HepG2 (cell line): Measurements from ENCODE around the gene WBP1. TPM values are rescaled to one million over a fixed set of nuclear protein-coding genes. Genes with fewer than 3 reads are reported as not detected.
A peak's percentile ranks its signal among the peaks of the same experiment; 100 is the strongest.

Source experiments
- GFI1 ChIP-seq: sonication (generic); formaldehyde crosslinking; IDR thresholded peaks from 2 replicates; pipeline ENCODE4 v1.5.0; 2020; ENCODE audit warnings: missing genetic modification reagents, mild to moderate bottlenecking, borderline replicate concordance
- HNF4G ChIP-seq, 2 experiments: sonication (generic) in 1 of 2; formaldehyde crosslinking in 1 of 2; IDR thresholded peaks; 2 replicates each; pipeline versions ENCODE4 v1.4.0 to v1.6.1; 2011 to 2020; ENCODE audit warnings: borderline replicate concordance in 2 of 2, low read depth in 2 of 2, mild to moderate bottlenecking in 2 of 2, low read length in 1 of 2, missing genetic modification reagents in 1 of 2, moderate library complexity in 1 of 2
- NCOA5 ChIP-seq: sonication (generic); formaldehyde crosslinking; IDR thresholded peaks from 2 replicates; pipeline ENCODE4 v1.4.0; 2020; ENCODE audit warnings: missing genetic modification reagents
- REL ChIP-seq: sonication (generic); formaldehyde crosslinking; conservative IDR thresholded peaks from 2 replicates; pipeline ENCODE4 v1.8.0; 2022; ENCODE audit warnings: mild to moderate bottlenecking, missing genetic modification reagents, moderate library complexity
- ZC3H4 ChIP-seq: sonication (generic); formaldehyde crosslinking; IDR thresholded peaks from 2 replicates; pipeline ENCODE4 v1.4.0; 2020; ENCODE audit warnings: missing genetic modification reagents, borderline replicate concordance
- ZFP90 ChIP-seq: sonication (generic); formaldehyde crosslinking; IDR thresholded peaks from 2 replicates; pipeline ENCODE4 v1.8.0; 2022; ENCODE audit warnings: missing genetic modification reagents, mild to moderate bottlenecking, inconsistent platforms, borderline replicate concordance
- ZNF232 ChIP-seq: sonication (generic); formaldehyde crosslinking; IDR thresholded peaks from 2 replicates; pipeline ENCODE4 v1.4.0; 2020; ENCODE audit warnings: missing genetic modification reagents, borderline replicate concordance
- ZNF430 ChIP-seq: sonication (generic); formaldehyde crosslinking; IDR thresholded peaks from 2 replicates; pipeline ENCODE4 v1.9.0; 2021; ENCODE audit warnings: mild to moderate bottlenecking, missing genetic modification reagents
- ZNF441 ChIP-seq: sonication (generic); formaldehyde crosslinking; IDR thresholded peaks from 2 replicates; pipeline ENCODE4 v1.7.0; 2021; ENCODE audit warnings: missing genetic modification reagents, borderline replicate concordance
- ZNF672 ChIP-seq: sonication (generic); formaldehyde crosslinking; IDR thresholded peaks from 2 replicates; pipeline ENCODE4 v1.8.1; 2022; ENCODE audit warnings: missing genetic modification reagents
- ZNF782 ChIP-seq: sonication (generic); formaldehyde crosslinking; IDR thresholded peaks from 2 replicates; pipeline ENCODE4 v1.4.0; 2020; ENCODE audit warnings: missing genetic modification reagents, mild to moderate bottlenecking, borderline replicate concordance
- ZSCAN22 ChIP-seq: sonication (generic); formaldehyde crosslinking; IDR thresholded peaks from 2 replicates; pipeline ENCODE4 v1.4.0; 2020; ENCODE audit warnings: mild to moderate bottlenecking, missing genetic modification reagents
- polyA plus RNA-seq, 8 experiments: library from polyadenylated mRNA; depleted of rRNA in 3 of 8; stranded (reverse) in 7 of 8; unstranded in 1 of 8; fragments of >200 nt; fragmentation: Illumina TruSeq in 4 of 8; extraction: Trizol in 4 of 8; gene quantifications; 2 replicates each; pipeline versions ENCODE4 v1.2.1 to v1.2.3, GENCODE V29; 2011 to 2016; ENCODE audit warnings: low read depth in 4 of 8, missing spikeins in 1 of 8, mixed read lengths in 1 of 8; ENCODE audit not compliant: insufficient read depth in 1 of 8
- total RNA-seq, 5 experiments: library from RNA; depleted of rRNA; stranded (reverse); fragments of >200 nt; fragmentation: Illumina TruSeq; extraction: Trizol; gene quantifications; 2 replicates each; pipeline ENCODE4 v1.2.3, GENCODE V29; 2016; ENCODE audit warnings: low read depth in 1 of 5
- TF ChIP-seq, protein P1 (sequence below): sonication (generic); formaldehyde crosslinking; IDR thresholded peaks from 2 replicates; pipeline ENCODE4 v1.8.0; 2022; ENCODE audit warnings: mild to moderate bottlenecking, missing genetic modification reagents; ENCODE audit not compliant: insufficient replicate concordance
- TF ChIP-seq, protein P2 (sequence below): sonication (generic); formaldehyde crosslinking; IDR thresholded peaks from 2 replicates; pipeline ENCODE4 v1.9.0; 2021; ENCODE audit warnings: missing genetic modification reagents, mild to moderate bottlenecking, borderline replicate concordance
- TF ChIP-seq, protein P3 (sequence below): fragments of 450-650 bp; IDR thresholded peaks from 2 replicates; pipeline ENCODE4 v1.6.1; 2017; ENCODE audit warnings: mild to moderate bottlenecking
- TF ChIP-seq, protein P4 (sequence below): IDR thresholded peaks from 2 replicates; pipeline ENCODE4 v1.6.1; 2016
- TF ChIP-seq, protein P5 (sequence below): sonication (generic); formaldehyde crosslinking; IDR thresholded peaks from 2 replicates; pipeline ENCODE4 v1.5.1; 2020; ENCODE audit warnings: missing genetic modification reagents, mild to moderate bottlenecking, borderline replicate concordance

WBP1 gene
- total and polyA plus RNA-seq, 2 of the 13 experiments (the other 11 are each of a cell fraction or from before 2014, with no cell fraction given): 38.8 to 85.7 TPM

DNA sequence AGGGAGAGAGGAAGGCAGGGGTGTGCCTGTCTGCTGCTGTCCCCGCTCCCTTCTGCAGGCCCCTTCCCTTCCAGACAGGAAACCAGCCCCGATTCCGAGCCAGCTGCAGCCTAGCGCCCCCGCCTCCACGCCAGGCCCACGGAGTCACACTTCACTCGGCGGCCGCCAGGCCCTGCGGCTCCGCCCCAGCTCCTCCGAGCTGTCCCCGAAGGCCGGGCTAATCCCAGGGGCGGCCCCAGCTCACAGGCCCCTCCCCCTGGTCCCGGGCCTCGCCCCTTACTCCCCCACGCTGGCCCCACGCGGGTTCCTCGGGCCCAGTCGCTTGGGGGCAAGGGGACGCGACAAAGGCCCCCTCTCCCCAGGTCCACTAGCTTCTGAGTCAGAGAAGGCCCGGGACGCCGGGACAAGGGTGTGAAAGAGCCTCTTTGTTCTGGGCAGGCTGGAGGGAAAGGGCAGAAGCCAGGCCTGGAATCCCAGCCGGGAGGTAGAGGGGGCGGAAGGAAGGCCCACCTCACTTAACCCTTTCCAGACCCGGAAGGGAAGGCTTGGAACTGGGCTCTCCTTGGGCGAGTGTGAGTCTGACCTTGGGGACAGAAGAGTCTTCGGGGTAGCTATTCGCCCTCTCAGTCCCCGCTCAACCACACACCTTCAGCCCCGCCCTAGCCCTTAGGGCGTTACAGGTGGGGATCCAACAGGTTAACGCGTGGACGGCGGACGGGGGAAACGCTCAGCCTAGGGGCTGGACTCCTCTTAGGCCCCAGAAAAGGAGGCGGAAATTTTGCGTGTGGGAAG, 17.7 kb upstream of the WBP1 start (continued):
- TF ChIP-seq ZC3H4 (no peak), ZNF430 (CRISPR knock-in tag) (peak; percentile 99), ZNF232 (CRISPR knock-in tag) (0 out of 2 replicates have a peak, but pooled peaks have one; percentile 57), ZFP90 (CRISPR knock-in tag) (peak; percentile 15; the same call in 1 of the 2 replicates), HNF4G (IDR thresholded peaks at IDR 0.05; ENCODE audit: borderline replicate concordance, low read depth, low read length) (peak; percentile 36; the same call in 1 of the 2 replicates), HNF4G (CRISPR knock-in tag; IDR thresholded peaks at IDR 0.05; ENCODE audit: borderline replicate concordance, low read depth) (peak; percentile 61; the same call in 1 of the 2 replicates), ZNF782 (CRISPR knock-in tag) (peak; percentile 40; the same call in 1 of the 2 replicates), ZSCAN22 (CRISPR knock-in tag) (peak; percentile 50; the same call in 1 of the 2 replicates), ZNF672 (CRISPR knock-in tag) (no peak), REL (CRISPR knock-in tag) (peak; percentile 90), ZNF441 (peak; percentile 88; the same call in 1 of the 2 replicates), GFI1 (CRISPR knock-in tag) (peak; percentile 59; the same call in 1 of the 2 replicates), NCOA5 (peak; percentile 64; the same call in 1 of the 2 replicates)
- TF ChIP-seq, protein P1, sequence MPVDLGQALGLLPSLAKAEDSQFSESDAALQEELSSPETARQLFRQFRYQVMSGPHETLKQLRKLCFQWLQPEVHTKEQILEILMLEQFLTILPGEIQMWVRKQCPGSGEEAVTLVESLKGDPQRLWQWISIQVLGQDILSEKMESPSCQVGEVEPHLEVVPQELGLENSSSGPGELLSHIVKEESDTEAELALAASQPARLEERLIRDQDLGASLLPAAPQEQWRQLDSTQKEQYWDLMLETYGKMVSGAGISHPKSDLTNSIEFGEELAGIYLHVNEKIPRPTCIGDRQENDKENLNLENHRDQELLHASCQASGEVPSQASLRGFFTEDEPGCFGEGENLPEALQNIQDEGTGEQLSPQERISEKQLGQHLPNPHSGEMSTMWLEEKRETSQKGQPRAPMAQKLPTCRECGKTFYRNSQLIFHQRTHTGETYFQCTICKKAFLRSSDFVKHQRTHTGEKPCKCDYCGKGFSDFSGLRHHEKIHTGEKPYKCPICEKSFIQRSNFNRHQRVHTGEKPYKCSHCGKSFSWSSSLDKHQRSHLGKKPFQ (CRISPR knock-in tag): peak; percentile 30
- TF ChIP-seq, protein P2, sequence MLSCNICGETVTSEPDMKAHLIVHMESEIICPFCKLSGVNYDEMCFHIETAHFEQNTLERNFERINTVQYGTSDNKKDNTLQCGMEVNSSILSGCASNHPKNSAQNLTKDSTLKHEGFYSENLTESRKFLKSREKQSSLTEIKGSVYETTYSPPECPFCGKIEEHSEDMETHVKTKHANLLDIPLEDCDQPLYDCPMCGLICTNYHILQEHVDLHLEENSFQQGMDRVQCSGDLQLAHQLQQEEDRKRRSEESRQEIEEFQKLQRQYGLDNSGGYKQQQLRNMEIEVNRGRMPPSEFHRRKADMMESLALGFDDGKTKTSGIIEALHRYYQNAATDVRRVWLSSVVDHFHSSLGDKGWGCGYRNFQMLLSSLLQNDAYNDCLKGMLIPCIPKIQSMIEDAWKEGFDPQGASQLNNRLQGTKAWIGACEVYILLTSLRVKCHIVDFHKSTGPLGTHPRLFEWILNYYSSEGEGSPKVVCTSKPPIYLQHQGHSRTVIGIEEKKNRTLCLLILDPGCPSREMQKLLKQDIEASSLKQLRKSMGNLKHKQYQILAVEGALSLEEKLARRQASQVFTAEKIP (CRISPR knock-in tag): no peak
- TF ChIP-seq, protein P3, sequence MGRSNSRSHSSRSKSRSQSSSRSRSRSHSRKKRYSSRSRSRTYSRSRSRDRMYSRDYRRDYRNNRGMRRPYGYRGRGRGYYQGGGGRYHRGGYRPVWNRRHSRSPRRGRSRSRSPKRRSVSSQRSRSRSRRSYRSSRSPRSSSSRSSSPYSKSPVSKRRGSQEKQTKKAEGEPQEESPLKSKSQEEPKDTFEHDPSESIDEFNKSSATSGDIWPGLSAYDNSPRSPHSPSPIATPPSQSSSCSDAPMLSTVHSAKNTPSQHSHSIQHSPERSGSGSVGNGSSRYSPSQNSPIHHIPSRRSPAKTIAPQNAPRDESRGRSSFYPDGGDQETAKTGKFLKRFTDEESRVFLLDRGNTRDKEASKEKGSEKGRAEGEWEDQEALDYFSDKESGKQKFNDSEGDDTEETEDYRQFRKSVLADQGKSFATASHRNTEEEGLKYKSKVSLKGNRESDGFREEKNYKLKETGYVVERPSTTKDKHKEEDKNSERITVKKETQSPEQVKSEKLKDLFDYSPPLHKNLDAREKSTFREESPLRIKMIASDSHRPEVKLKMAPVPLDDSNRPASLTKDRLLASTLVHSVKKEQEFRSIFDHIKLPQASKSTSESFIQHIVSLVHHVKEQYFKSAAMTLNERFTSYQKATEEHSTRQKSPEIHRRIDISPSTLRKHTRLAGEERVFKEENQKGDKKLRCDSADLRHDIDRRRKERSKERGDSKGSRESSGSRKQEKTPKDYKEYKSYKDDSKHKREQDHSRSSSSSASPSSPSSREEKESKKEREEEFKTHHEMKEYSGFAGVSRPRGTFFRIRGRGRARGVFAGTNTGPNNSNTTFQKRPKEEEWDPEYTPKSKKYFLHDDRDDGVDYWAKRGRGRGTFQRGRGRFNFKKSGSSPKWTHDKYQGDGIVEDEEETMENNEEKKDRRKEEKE: no peak
- TF ChIP-seq, protein P4, sequence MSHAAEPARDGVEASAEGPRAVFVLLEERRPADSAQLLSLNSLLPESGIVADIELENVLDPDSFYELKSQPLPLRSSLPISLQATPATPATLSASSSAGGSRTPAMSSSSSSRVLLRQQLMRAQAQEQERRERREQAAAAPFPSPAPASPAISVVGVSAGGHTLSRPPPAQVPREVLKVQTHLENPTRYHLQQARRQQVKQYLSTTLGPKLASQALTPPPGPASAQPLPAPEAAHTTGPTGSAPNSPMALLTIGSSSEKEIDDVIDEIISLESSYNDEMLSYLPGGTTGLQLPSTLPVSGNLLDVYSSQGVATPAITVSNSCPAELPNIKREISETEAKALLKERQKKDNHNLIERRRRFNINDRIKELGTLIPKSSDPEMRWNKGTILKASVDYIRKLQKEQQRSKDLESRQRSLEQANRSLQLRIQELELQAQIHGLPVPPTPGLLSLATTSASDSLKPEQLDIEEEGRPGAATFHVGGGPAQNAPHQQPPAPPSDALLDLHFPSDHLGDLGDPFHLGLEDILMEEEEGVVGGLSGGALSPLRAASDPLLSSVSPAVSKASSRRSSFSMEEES: no peak
- TF ChIP-seq, protein P5, sequence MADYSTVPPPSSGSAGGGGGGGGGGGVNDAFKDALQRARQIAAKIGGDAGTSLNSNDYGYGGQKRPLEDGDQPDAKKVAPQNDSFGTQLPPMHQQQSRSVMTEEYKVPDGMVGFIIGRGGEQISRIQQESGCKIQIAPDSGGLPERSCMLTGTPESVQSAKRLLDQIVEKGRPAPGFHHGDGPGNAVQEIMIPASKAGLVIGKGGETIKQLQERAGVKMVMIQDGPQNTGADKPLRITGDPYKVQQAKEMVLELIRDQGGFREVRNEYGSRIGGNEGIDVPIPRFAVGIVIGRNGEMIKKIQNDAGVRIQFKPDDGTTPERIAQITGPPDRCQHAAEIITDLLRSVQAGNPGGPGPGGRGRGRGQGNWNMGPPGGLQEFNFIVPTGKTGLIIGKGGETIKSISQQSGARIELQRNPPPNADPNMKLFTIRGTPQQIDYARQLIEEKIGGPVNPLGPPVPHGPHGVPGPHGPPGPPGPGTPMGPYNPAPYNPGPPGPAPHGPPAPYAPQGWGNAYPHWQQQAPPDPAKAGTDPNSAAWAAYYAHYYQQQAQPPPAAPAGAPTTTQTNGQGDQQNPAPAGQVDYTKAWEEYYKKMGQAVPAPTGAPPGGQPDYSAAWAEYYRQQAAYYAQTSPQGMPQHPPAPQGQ (CRISPR knock-in tag): no peak
